Lung (tissue), 12 donors: ENCODE results near the gene ANO1. TPM values are rescaled to one million over a fixed set of nuclear protein-coding genes. Genes with fewer than 3 reads are reported as not detected.

Source experiments
- ATAC-seq: fragments of 200-7000 bp; cut with Tn5 transposase; one replicate; pipeline ENCODE4 v1.9.1; 2020; ENCODE audit warnings: moderate number of reproducible peaks; ENCODE audit not compliant: insufficient read depth, low FRiP score
- DNase-seq, 3 donors: peaks; one replicate each; pipeline ENCODE4 v3.0.0-alpha.2; 2013 to 2017
- H3K27ac ChIP-seq, 2 donors: one replicate each; pipeline ENCODE4 v1.5.1; 2013; ENCODE audit warnings: mild to moderate bottlenecking in 2 of 2, moderate library complexity in 2 of 2, control low read depth in 1 of 2, inconsistent platforms in 1 of 2, low read depth in 1 of 2, low read length in 1 of 2
- H3K27me3 ChIP-seq, 3 donors: one replicate each; pipeline ENCODE4 v1.5.1; 2013; ENCODE audit warnings: low read length in 2 of 3; ENCODE audit not compliant: control insufficient read depth in 3 of 3, insufficient read depth in 3 of 3
- H3K36me3 ChIP-seq, 4 donors: one replicate each; pipeline ENCODE4 v1.5.1; 2013; ENCODE audit warnings: low read length in 4 of 4, mild to moderate bottlenecking in 1 of 4, moderate library complexity in 1 of 4; ENCODE audit not compliant: control insufficient read depth in 4 of 4, insufficient read depth in 4 of 4
- H3K4me1 ChIP-seq, 5 donors: one replicate each; pipeline ENCODE4 v1.5.1; 2013; ENCODE audit warnings: low read length in 5 of 5, mild to moderate bottlenecking in 2 of 5, moderate library complexity in 1 of 5; ENCODE audit not compliant: control insufficient read depth in 5 of 5, insufficient read depth in 5 of 5
- H3K4me3 ChIP-seq: one replicate; pipeline ENCODE4 v1.5.1; 2013; ENCODE audit warnings: mild to moderate bottlenecking, control low read depth, moderate library complexity
- H3K9ac ChIP-seq, 2 donors: one replicate each; pipeline ENCODE4 v1.5.1; 2013; ENCODE audit warnings: low read length in 2 of 2, control low read depth in 1 of 2; ENCODE audit not compliant: insufficient read depth in 1 of 2
- H3K9me3 ChIP-seq, 4 donors: one replicate each; pipeline ENCODE4 v1.5.1; 2013; ENCODE audit warnings: low read length in 3 of 4, mild to moderate bottlenecking in 1 of 4, moderate library complexity in 1 of 4; ENCODE audit not compliant: control insufficient read depth in 4 of 4, insufficient read depth in 3 of 4
- WGBS, 2 donors: extraction: QIAGEN DNeasy Blood & Tissue Kit; methylation state at CpG; one replicate each; pipeline ENCODE4 v1.1.7; 2013; 5-methylcytosine and 5-hydroxymethylcytosine counted together
- polyA plus RNA-seq, 2 donors: library from polyadenylated mRNA; stranded (reverse); fragments of 200-250 nt; gene quantifications; one replicate each; pipeline ENCODE4 v1.2.1, GENCODE V29; 2013
- total RNA-seq, 2 donors: library from RNA; depleted of rRNA in 1 of 2; stranded (reverse); fragments of >200 nt in 1 of 2; gene quantifications; one replicate each; pipeline ENCODE4 v1.2.1, GENCODE V29; 2014 to 2021
- TF ChIP-seq, protein P1 (sequence below): IDR thresholded peaks from 2 replicates; pipeline ENCODE4 v1.5.1; 2012; ENCODE audit warnings: mild to moderate bottlenecking; ENCODE audit errors: control extremely low read depth, extremely low read depth
- donor health status: control.
- donor health status: control.
- donor health status: Bipolar disorder and iron deficiency.
- donor health status: healthy.
- donor health status: DM: yes; HTN: yes; CAD: no.

The ANO1 gene
- total and polyA plus RNA-seq, 4 donors: 1.2 to 10.8 (median 5.5) TPM

DNA sequence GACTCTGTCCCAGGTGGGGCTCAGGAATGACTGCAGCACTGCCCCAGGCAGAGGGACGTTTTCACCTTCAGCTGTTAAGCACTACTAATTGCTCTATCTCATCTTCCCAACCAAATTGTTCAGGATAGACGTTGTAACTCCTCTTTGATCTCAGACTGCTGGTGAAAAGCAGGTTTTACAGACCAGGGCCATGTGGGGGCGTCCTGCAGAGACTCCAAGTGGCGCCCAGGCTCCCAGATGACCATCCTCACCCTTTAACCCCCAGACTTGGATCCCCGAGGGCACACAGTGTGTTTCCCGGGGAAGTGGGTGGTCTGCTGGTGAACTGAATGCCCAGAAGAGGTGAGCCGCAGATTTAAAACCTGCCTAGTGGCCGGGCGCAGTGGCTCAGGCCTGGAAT lies 148.8 kb downstream of the ANO1 start:
- no peaks in the 10 kb centered on the region for H3K4me1 ChIP-seq
- TF ChIP-seq, protein P1, sequence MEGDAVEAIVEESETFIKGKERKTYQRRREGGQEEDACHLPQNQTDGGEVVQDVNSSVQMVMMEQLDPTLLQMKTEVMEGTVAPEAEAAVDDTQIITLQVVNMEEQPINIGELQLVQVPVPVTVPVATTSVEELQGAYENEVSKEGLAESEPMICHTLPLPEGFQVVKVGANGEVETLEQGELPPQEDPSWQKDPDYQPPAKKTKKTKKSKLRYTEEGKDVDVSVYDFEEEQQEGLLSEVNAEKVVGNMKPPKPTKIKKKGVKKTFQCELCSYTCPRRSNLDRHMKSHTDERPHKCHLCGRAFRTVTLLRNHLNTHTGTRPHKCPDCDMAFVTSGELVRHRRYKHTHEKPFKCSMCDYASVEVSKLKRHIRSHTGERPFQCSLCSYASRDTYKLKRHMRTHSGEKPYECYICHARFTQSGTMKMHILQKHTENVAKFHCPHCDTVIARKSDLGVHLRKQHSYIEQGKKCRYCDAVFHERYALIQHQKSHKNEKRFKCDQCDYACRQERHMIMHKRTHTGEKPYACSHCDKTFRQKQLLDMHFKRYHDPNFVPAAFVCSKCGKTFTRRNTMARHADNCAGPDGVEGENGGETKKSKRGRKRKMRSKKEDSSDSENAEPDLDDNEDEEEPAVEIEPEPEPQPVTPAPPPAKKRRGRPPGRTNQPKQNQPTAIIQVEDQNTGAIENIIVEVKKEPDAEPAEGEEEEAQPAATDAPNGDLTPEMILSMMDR: no peak
- DNase-seq (no peak), ATAC-seq (no peak)
- H3K9me3 ChIP-seq: no peaks in the 10 kb centered on the region
- no peaks in the 10 kb centered on the region for H3K27me3 ChIP-seq
- H3K9ac ChIP-seq: no peak overlapping the region
- H3K36me3 ChIP-seq: no peaks in the 10 kb centered on the region
- H3K4me3 ChIP-seq: no peak overlapping the region
- 58 to 59% methylated on average over 9 of the region's 9 CpGs for WGBS, 2 donors
- no peak overlapping the region for H3K27ac ChIP-seq

DNA sequence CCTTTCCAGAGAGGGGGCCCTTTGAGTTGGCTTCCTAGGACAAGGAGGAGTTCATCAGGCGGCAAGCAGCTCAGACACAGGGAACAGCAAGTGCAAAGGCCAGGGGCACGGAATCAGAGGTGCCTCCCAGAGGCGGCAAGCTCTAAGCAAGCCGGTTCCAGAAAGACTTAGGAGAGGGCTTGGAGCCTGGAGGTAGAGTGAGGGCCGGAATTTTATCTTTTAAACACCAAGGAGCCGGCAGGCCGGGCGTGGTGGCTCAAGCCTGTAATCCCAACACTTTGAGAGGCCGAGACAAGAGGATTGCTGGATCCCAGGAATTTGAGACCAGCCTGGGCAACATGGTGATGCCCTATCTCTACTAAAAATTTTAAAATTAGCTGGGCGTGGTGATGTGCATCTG lies 151.6 kb downstream of the ANO1 start:
- Histone ChIP-seq H3K9ac (no peak overlapping the region), H3K9me3 (no peaks in the 10 kb centered on the region), H3K27me3 (no peaks in the 10 kb centered on the region), H3K4me3 (no peak overlapping the region), H3K36me3 (no peaks in the 10 kb centered on the region), H3K4me1 (no peaks in the 10 kb centered on the region), H3K27ac (no peak overlapping the region)
- DNase-seq: no peak
- TF ChIP-seq, protein P1: no peak
- no peak for ATAC-seq
- 87 to 96% methylated on average over 10 of the region's 10 CpGs for WGBS, 2 donors

DNA sequence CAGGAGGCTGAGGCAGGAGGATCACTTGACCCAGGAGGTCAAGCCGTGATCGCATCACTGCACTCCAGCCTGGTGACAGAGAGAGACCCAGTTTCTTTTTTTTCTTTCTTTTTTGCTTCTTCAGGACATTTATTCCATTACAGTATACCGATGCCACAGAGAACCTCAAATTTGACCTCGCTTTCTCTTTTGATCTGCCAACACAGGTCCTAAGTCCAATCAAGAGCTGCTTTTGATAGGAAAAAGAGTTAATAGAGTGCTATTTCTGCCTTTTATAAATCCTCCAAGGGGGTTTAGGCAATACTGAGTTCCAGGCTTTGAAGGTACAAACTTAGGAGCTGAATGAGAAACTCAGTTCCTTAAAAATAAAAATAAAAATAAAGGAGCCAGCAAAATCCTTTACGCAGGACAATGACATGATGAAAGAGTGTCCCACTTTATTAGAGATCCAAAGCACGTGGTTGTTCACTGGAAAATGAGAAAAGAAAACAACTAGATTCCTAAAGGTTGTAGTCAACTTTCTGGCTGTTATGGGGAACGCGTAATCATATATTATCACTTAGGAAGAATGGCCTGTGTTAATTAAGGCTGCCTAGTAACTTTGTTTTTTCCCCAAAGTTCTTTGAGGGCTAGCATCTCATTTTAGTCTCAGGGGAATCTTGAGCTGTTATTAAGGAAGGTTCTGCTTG lies 152.2 kb downstream of the ANO1 start:
- DNase-seq: no peak
- ATAC-seq: no peak
- no peaks in the 10 kb centered on the region for H3K27me3 ChIP-seq
- TF ChIP-seq, protein P1: no peak
- H3K9ac ChIP-seq: no peak overlapping the region
- H3K36me3 ChIP-seq: no peaks in the 10 kb centered on the region
- H3K4me3 ChIP-seq: no peak overlapping the region
- no peak overlapping the region for H3K27ac ChIP-seq
- no peaks in the 10 kb centered on the region for H3K4me1 ChIP-seq
- H3K9me3 ChIP-seq: no peaks in the 10 kb centered on the region
- WGBS, 2 donors: 86 to 96% methylated on average over 8 of the region's 8 CpGs
